22Rv1 (cell line): ENCODE measurements around the gene ZNF362.
"Not testable (repeated sequence)": the region's sequence is repeated elsewhere in the genome, so short reads cannot be mapped to it uniquely, and the experiment has no call there.

ENCODE experiments used
- H3K27ac ChIP-seq: fragments of 450-650 bp; 2 replicates; pipeline ENCODE4 v1.5.1; 2017
- CTCF ChIP-seq: fragments of 450-650 bp; IDR thresholded peaks from 2 replicates; pipeline ENCODE4 v1.5.1; 2017; ENCODE audit warnings: mild to moderate bottlenecking
- ZFX ChIP-seq: fragments of 450-650 bp; IDR thresholded peaks from 2 replicates; pipeline ENCODE4 v1.6.1; 2017; ENCODE audit warnings: antibody characterized with exemption, borderline replicate concordance

ZNF362 gene

DNA sequence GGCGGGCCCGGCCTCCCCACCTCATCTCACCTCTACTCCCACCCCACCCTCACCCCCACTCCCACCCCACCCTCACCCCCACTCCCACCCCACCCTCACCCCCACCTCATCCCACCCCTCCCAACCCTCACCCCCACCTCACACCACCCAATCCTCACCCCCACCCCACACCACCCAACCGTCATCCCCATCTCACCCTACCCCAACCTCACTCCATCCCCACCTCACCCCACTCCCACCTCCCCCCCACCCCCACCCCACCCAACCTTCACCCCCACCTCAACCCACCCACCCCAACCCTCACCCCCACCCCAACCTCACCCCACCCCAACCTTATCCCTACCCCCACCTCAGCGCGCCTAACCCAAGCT lies 51.2 kb downstream of the ZNF362 start:
- no peak overlapping the region for H3K27ac ChIP-seq
- TF ChIP-seq CTCF (no peak), ZFX (no peak)

DNA sequence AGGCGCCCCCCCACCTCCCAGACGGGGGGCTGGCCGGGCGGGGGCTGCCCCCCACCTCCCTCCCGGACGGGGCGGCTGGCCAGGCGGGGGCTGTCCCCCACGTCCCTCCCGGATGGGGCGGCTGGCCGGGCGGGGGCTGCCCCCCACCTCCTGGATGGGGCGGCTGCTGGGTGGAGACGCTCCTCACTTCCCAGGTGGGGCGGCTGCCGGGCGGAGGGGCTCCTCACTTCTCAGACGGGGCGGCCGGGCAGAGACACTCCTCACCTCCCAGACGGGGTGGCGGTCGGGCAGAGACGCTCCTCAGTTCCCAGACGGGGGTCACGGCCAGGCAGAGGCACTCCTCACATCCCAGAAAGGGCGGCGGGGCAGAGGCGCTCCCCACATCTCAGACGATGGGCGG lies 53.1 kb downstream of the ZNF362 start:
- not testable (repeated sequence) for H3K27ac ChIP-seq

DNA sequence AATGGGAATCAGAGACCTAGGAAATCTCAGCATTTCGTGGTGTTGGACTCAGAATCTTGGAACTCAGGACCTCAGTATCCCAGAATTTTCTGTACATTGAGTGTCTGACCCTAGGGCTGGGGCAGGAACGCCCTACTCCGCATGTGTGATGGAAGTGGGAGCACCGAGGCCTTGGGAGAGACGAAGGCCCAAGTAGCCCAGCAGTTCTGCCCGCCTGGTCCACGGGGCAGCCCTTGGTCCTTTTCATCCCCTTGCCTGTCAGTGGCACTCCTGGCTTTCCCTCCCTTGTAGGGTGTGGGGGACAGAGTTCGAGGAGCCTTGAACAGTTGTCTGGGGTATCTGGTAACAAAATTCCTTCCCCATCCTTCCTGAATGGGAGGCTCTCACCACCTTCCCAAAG lies 54.4 kb downstream of the ZNF362 start:
- H3K27ac ChIP-seq: no peak overlapping the region
- no peak for TF ChIP-seq ZFX
- no peak for TF ChIP-seq CTCF

DNA sequence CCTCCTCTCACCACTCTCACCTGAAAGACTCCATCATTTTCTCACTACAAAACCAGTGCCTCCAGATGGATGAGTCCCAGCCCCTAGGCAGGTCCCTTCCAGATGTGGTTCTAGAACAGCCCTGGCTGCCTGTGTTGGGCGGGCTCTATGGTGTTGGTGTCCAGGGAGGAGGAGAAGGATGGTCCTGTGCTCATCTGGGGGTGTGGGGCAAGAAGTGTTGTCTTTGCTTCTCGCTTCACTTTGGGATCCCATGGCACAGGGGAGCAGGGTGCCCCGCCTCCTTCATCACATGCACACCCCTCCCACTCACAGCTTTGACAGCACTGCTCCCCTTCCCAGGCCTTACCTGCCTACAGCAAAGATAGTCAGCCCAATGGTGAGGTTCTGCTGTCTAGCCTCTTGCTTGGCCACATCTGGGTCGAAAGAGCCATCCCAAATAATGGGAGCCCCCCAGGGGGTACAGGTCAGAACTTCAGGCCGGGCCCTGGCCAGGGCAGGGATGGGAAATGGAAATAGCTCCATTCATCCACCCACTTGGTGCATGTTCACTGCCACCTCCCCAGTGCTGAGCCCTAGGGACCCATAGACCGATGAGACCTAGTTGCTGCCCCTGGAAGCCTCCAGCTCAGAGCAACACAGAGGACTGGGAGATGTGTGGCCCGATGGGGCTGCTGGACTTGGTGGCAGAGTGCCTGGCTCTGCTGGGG lies 55.6 kb downstream of the ZNF362 start:
- no peak overlapping the region for H3K27ac ChIP-seq
- TF ChIP-seq CTCF: no peak
- no peak for TF ChIP-seq ZFX

GRCh38 chr1:33312413-33312749 lies 56.1 kb downstream of the ZNF362 start:
- TF ChIP-seq CTCF (no peak), ZFX (no peak)
- no peak overlapping the region for H3K27ac ChIP-seq

DNA sequence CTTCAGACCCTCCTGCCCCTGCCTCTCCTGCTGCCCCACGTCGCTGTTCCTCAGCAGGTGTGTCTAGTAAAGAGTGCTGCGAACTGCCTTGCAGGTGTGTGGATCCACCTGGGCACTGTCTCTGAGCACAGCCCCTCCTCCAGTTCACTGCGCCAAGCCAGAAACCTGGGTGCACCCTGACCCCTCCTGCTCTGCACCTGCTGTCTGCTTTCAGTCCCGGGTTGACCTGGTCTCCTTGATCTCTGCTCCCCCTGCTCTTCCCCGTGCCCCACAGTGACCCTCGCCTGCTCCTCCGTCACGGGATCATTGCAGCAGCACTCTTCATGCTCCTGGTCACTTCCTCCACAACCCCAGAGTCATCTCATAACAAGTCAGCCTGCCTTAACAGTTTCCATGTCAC lies 58.1 kb downstream of the ZNF362 start:
- H3K27ac ChIP-seq: no peak overlapping the region
- TF ChIP-seq ZFX: no peak
- TF ChIP-seq CTCF: no peak

DNA sequence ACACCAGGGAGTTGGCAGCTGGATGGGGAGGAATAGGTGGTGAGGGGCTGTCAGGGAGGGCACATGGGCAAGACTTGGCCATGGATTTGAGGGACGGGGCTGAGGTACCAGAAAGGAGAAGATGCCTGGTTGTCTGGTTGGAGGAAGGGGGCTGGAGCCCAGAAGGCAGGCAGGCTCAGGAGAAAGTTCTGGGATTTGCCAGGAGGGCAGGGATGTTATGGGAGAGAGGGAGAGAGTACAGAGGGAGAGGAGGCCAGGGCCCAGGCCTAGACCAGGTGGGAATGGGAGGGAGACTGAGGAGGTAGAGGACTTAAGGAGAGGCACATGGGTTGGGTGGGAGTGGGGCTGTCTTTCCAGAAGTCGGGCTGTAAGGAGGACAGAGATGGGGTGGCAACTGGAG lies 60.3 kb downstream of the ZNF362 start:
- H3K27ac ChIP-seq: no peak overlapping the region
- TF ChIP-seq CTCF: no peak
- no peak for TF ChIP-seq ZFX

- TF ChIP-seq CTCF: no peak
- TF ChIP-seq ZFX: no peak
- no peak overlapping the region for H3K27ac ChIP-seq
These were observed 61.1 kb downstream of the ZNF362 start for GRCh38 chr1:33317354-33317753.
